K562 (cell line): ENCODE data around the gene RERE. TPM values are rescaled to one million over a fixed set of nuclear protein-coding genes. Genes with fewer than 3 reads are reported as not detected.

Experiments used
- ATAC-seq: fragments of 200-7000 bp; cut with Tn5 transposase; 3 replicates; pipeline ENCODE4 v1.9.1; 2020; ENCODE audit warnings: moderate library complexity
- BruUV-seq: library from RNA; stranded (reverse); fragments of 400-500 nt; replicated peaks from 2 replicates; lab custom pipeline; 2021; lab: Mats Ljungman, UMichigan
- CTCF ChIA-PET: fragments of 300-600 bp; formaldehyde crosslinking; extraction: SDS; loops from one replicate; lab custom pipeline; 2021; ENCODE audit warnings: low intra/inter-chr PET ratio; lab: Yijun Ruan, JAX
- POLR2A ChIA-PET: fragments of 300-600, 350-650 bp; sonication (Branson Sonifier 250); formaldehyde crosslinking; extraction: SDS; loops from one replicate; lab custom pipeline; 2021; ENCODE audit warnings: antibody characterized with exemption, inconsistent platforms; lab: Yijun Ruan, JAX
- DNase-seq, 4 experiments: peaks; one replicate each; pipeline versions ENCODE4 v3.0.0 to v3.0.0-alpha.2; 2011 to 2018; ENCODE audit warnings: low spot score in 3 of 4, mixed read lengths in 3 of 4; ENCODE audit errors: extremely low read depth in 1 of 4
- FAIRE-seq: peaks from 2 replicates; lab custom pipeline; 2011; peaks lifted over from hg19 to GRCh38; lab: Jason Lieb, UNC
- H2AFZ ChIP-seq: 2 replicates; pipeline ENCODE4 v1.6.0; 2011; ENCODE audit warnings: low read depth, low read length, control low read depth, inconsistent platforms
- H3K27ac ChIP-seq: fragments of 200-600 bp; 3 replicates; pipeline ENCODE4 v1.8.0; 2011; ENCODE audit warnings: low read depth, mild to moderate bottlenecking, control low read depth, inconsistent platforms, low read length, moderate library complexity, mixed read lengths; ENCODE audit errors: extremely low read depth
- H3K27me3 ChIP-seq, 2 experiments: fragments of 300-600 bp in 1 of 2; 2 replicates in 1 of 2; 3 replicates in 1 of 2; pipeline versions ENCODE4 v1.6.0 to v1.8.0; 2011; ENCODE audit warnings: inconsistent platforms in 2 of 2, low read length in 2 of 2, mild to moderate bottlenecking in 1 of 2, mixed read lengths in 1 of 2, moderate library complexity in 1 of 2; ENCODE audit not compliant: control insufficient read depth in 2 of 2, insufficient read depth in 2 of 2
- H3K36me3 ChIP-seq: fragments of 300-600 bp; 3 replicates; pipeline ENCODE4 v1.8.0; 2011; ENCODE audit warnings: mild to moderate bottlenecking, low read length, inconsistent platforms; ENCODE audit not compliant: control insufficient read depth, insufficient read depth
- H3K4me1 ChIP-seq, 2 experiments: fragments of 200-600 bp in 1 of 2; replicated peaks in 1 of 2; 2 replicates in 1 of 2; 3 replicates in 1 of 2; pipeline versions ENCODE4 v1.5.1 to v1.8.0; 2011; ENCODE audit warnings: inconsistent platforms in 2 of 2, low read length in 2 of 2, mild to moderate bottlenecking in 1 of 2, mixed read lengths in 1 of 2, moderate library complexity in 1 of 2; ENCODE audit not compliant: control insufficient read depth in 2 of 2, insufficient read depth in 2 of 2
- H3K4me2 ChIP-seq: 2 replicates; pipeline ENCODE4 v1.6.1; 2011; ENCODE audit warnings: low read length, control low read depth, inconsistent platforms, mixed read lengths; ENCODE audit not compliant: insufficient read depth
- H3K4me3 ChIP-seq: fragments of 200-600 bp; sonication (generic), shearing (Covaris generic); 2 replicates; pipeline ENCODE4 v1.5.1; 2016; ENCODE audit warnings: control low read depth, inconsistent platforms
- H3K79me2 ChIP-seq: fragments of 200-600 bp; 3 replicates; pipeline ENCODE4 v1.8.0; 2011; ENCODE audit warnings: low read length, inconsistent platforms; ENCODE audit not compliant: control insufficient read depth, insufficient read depth
- H3K9ac ChIP-seq, 2 experiments: 2 replicates each; pipeline versions ENCODE4 v1.6.0 to v1.6.1; 2011; ENCODE audit warnings: low read depth in 2 of 2, low read length in 2 of 2, control low read depth in 1 of 2, inconsistent platforms in 1 of 2, mild to moderate bottlenecking in 1 of 2, mixed read lengths in 1 of 2; ENCODE audit not compliant: insufficient read depth in 1 of 2
- H3K9me1 ChIP-seq: one replicate; pipeline ENCODE4 v1.6.0; 2011; ENCODE audit warnings: inconsistent platforms, mild to moderate bottlenecking, low read length, moderate library complexity; ENCODE audit not compliant: control insufficient read depth, insufficient read depth
- H3K9me3 ChIP-seq: replicated peaks from 2 replicates; pipeline ENCODE4 v1.5.1; 2011; ENCODE audit warnings: low read depth, low read length, inconsistent platforms; ENCODE audit not compliant: control insufficient read depth, insufficient read depth
- H4K20me1 ChIP-seq: replicated peaks from 2 replicates; pipeline ENCODE4 v1.6.1; 2011; ENCODE audit warnings: low read length, inconsistent platforms, mixed read lengths; ENCODE audit not compliant: control insufficient read depth, insufficient read depth
- CREBBP ChIP-seq: IDR thresholded peaks from one replicate; pipeline ENCODE4 v1.6.1; 2012; ENCODE audit warnings: low read depth, mild to moderate bottlenecking, control low read depth, inconsistent platforms, low read length
- FOXK1 ChIP-seq: sonication (generic); formaldehyde crosslinking; IDR thresholded peaks from 2 replicates; pipeline ENCODE4 v1.8.0; 2022; ENCODE audit warnings: missing genetic modification reagents, mild to moderate bottlenecking, borderline replicate concordance
- GATAD2B ChIP-seq: fragments of 450-650 bp; IDR thresholded peaks from 2 replicates; pipeline ENCODE4 v1.6.1; 2017; ENCODE audit warnings: mild to moderate bottlenecking, borderline replicate concordance
- HNRNPUL1 ChIP-seq: fragments of 200-400 bp; formaldehyde crosslinking; IDR thresholded peaks from 2 replicates; pipeline ENCODE4 v1.6.1; 2017; ENCODE audit warnings: low read length
- HOXB6 ChIP-seq: fragments of 250-450 bp; sonication (Bioruptor Pico); IDR thresholded peaks from 2 replicates; pipeline ENCODE4 v1.5.1; 2022; ENCODE audit warnings: mild to moderate bottlenecking, borderline replicate concordance
- POLR2B ChIP-seq: fragments of 450-650 bp; IDR thresholded peaks from 2 replicates; pipeline ENCODE4 v1.6.1; 2018; ENCODE audit warnings: low read depth; ENCODE audit not compliant: partially characterized antibody
- SIX5 ChIP-seq, 2 experiments: IDR thresholded peaks; 2 replicates each; pipeline ENCODE4 v1.6.1; 2011; ENCODE audit warnings: low read length in 2 of 2, borderline replicate concordance in 1 of 2, low read depth in 1 of 2, mild to moderate bottlenecking in 1 of 2, moderate library complexity in 1 of 2; ENCODE audit not compliant: insufficient read depth in 1 of 2
- TBP ChIP-seq: optimal IDR thresholded peaks from 2 replicates; pipeline ENCODE3; 2011; ENCODE audit warnings: low read depth, low read length, improper control_type of control experiment
- ZNF165 ChIP-seq: fragments of 250-450 bp; sonication (Bioruptor Pico); IDR thresholded peaks from 2 replicates; pipeline ENCODE4 v1.4.0; 2020; ENCODE audit warnings: borderline replicate concordance
- ZNF583 ChIP-seq: fragments of 250-450 bp; sonication (Bioruptor Pico); IDR thresholded peaks from 2 replicates; pipeline ENCODE4 v1.4.0; 2020
- WGBS: fragments of 100-300 bp; shearing (Covaris generic); methylation state at CpG from one replicate; pipeline ENCODE4 v1.1.6; 2016; ENCODE audit warnings: low coverage, mixed read lengths; ENCODE audit not compliant: insufficient coverage; ENCODE audit errors: missing lambda C conversion rate; 5-methylcytosine and 5-hydroxymethylcytosine counted together
- in situ Hi-C: fragments of 300-500 bp; cut with MboI; formaldehyde crosslinking; loops from 4 replicates; pipeline ENCODE4 v1.15.0; 2018; ENCODE audit warnings: inconsistent platforms, mixed read lengths
- intact Hi-C: fragments of 100-400 bp; cut with micrococcal nuclease; formaldehyde crosslinking; loops from 2 replicates; pipeline ENCODE4 v1.14.2; 2022
- polyA plus RNA-seq, 8 experiments: library from polyadenylated mRNA; depleted of rRNA in 4 of 8; stranded (reverse) in 5 of 8; unstranded in 3 of 8; fragments of >200 nt; fragmentation: Nextera tagmentation in 2 of 8; fragmentation: Illumina TruSeq in 1 of 8; extraction: Ambion mirVana in 2 of 8; extraction: Trizol in 1 of 8; gene quantifications; 2 replicates each; pipeline versions ENCODE4 v1.2.1 to v1.2.3, GENCODE V29; 2011 to 2014; ENCODE audit warnings: inconsistent platforms in 1 of 8, missing spikeins in 1 of 8
- total RNA-seq, 7 experiments: library from RNA; depleted of rRNA in 6 of 7; stranded (reverse); fragments of >200 nt in 6 of 7; fragmentation: Illumina TruSeq in 2 of 7; extraction: Trizol in 2 of 7; gene quantifications; 2 replicates each; pipeline versions ENCODE4 v1.2.1 to v1.2.3, GENCODE V29; 2011 to 2021; ENCODE audit warnings: low replicate concordance in 1 of 7
- TF ChIP-seq, protein P1 (sequence below): fragments of 450-650 bp; IDR thresholded peaks from 2 replicates; pipeline ENCODE4 v1.6.1; 2018; ENCODE audit warnings: mild to moderate bottlenecking, low read depth; ENCODE audit not compliant: partially characterized antibody
- TF ChIP-seq, protein P2 (sequence below): fragments of 250-450 bp; sonication (Bioruptor Pico); IDR thresholded peaks from 2 replicates; pipeline ENCODE4 v1.8.0; 2021; ENCODE audit warnings: moderate library complexity, mild to moderate bottlenecking, inconsistent platforms

Gene RERE
- total and polyA plus RNA-seq, 9 of the 15 experiments (the other 6 are each of a cell fraction or from before 2014, with no cell fraction given): 3.0 to 51.5 (median 13.4) TPM

DNA sequence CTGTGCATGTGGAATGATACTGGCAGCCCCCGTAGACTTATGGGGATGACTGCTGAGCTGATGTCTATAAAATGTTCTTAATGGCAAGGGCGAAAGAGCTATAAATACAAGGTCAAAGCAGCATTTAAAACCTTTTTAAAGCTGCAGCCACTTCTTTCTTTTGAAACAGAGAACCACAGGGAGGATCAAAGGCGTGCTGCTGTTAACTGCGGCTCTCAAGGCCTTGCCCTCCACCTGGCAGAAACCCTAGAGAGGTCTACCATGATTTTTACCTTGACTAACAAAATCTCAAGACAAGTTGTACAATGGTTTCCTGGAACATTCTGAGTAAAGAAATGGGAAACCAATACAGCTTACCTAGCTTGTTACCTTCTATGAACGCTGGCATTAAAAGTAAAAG is 409.8 kb downstream of the RERE start:
- Histone ChIP-seq H3K4me1 (peaks cover 3 to 21% of the 10 kb centered on the region in 2 experiments; a peak in 4 of 5 replicates), H2AFZ (no peak overlapping the region), H3K27me3 (no peaks in the 10 kb centered on the region), H3K36me3 (peaks cover 17% of the 10 kb centered on the region; the same call in 2 of the 3 replicates), H3K27ac (no peak overlapping the region), H3K4me3 (no peak overlapping the region), H4K20me1 (peaks cover 14% of the 10 kb centered on the region; the same call in 1 of the 2 replicates), H3K9me3 (no peaks in the 10 kb centered on the region), H3K9ac (no peak overlapping the region), H3K4me2 (no peak overlapping the region), H3K79me2 (peaks cover 13% of the 10 kb centered on the region; the same call in 1 of the 3 replicates), H3K9me1 (peaks cover 2% of the 10 kb centered on the region)
- BruUV-seq: no TSS peak
- in situ Hi-C loops (no loop called here), intact Hi-C loops (no loop called here)
- DNase-seq (no peak), ATAC-seq (no peak), FAIRE-seq (no peak)
- 94% methylated on average over 5 of the region's 5 CpGs for WGBS
- TF ChIP-seq POLR2B: no peak
- TF ChIP-seq, protein P1, sequence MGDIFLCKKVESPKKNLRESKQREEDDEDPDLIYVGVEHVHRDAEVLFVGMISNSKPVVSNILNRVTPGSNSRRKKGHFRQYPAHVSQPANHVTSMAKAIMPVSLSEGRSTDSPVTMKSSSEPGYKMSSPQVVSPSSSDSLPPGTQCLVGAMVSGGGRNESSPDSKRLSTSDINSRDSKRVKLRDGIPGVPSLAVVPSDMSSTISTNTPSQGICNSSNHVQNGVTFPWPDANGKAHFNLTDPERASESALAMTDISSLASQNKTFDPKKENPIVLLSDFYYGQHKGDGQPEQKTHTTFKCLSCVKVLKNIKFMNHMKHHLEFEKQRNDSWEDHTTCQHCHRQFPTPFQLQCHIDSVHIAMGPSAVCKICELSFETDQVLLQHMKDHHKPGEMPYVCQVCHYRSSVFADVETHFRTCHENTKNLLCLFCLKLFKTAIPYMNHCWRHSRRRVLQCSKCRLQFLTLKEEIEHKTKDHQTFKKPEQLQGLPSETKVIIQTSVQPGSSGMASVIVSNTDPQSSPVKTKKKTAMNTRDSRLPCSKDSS: no peak
- ChIA-PET POLR2A (interaction anchor here (1.0 to 1.1 kb wide), 2 partner anchors 13 to 452 kb away, joined by 3 read pairs; no protein-coding TSS in a partner anchor), CTCF (no interaction called here)

DNA sequence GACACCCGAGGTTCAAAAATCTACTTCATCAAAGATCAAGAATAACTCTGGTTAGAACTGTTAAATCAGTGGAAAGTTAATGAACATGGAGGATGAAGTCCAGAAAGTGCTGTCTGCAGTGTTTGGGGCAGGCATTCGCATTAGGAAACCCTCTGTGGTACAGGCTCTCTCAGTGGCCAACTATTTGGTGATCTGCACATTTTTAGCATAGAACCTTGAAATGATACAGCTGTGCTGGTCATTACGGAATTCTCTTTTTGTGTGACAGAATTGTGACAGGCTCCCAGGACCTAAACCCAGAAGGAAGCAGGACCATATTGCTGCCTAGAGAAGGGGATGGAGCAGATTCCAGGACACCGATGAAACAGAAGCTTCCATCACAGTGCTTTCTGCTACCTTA is 410.5 kb downstream of the RERE start:
- H3K9me3 ChIP-seq: no peaks in the 10 kb centered on the region
- 88% methylated on average over 4 of the region's 4 CpGs for WGBS
- DNase-seq (no peak), FAIRE-seq (no peak), ATAC-seq (no peak)
- CTCF ChIA-PET: no interaction called here
- in situ Hi-C loops: no loop called here
- H3K9ac ChIP-seq: no peak overlapping the region
- H3K27me3 ChIP-seq: no peaks in the 10 kb centered on the region
- no peak overlapping the region for H3K27ac ChIP-seq
- H4K20me1 ChIP-seq: peaks cover 14% of the 10 kb centered on the region; the same call in 1 of the 2 replicates
- no peak overlapping the region for H3K4me3 ChIP-seq
- H3K79me2 ChIP-seq: peaks cover 9% of the 10 kb centered on the region; the same call in 1 of the 3 replicates
- H3K36me3 ChIP-seq: peaks cover 18% of the 10 kb centered on the region; the same call in 2 of the 3 replicates
- no peaks in the 10 kb centered on the region for H3K9me1 ChIP-seq
- no peak overlapping the region for H3K4me2 ChIP-seq
- POLR2A ChIA-PET: interaction anchor here (0.7 to 1.1 kb wide), 3 partner anchors 12 to 452 kb away, joined by 3 read pairs; no protein-coding TSS in a partner anchor
- intact Hi-C loops: no loop called here
- H2AFZ ChIP-seq: no peak overlapping the region
- BruUV-seq: no TSS peak
- H3K4me1 ChIP-seq: peaks cover 3 to 21% of the 10 kb centered on the region in 2 experiments; a peak in 4 of 5 replicates
- no peak for TF ChIP-seq TBP
- no peak for TF ChIP-seq HNRNPUL1
- TF ChIP-seq ZNF583 (CRISPR knock-in tag): no peak
- TF ChIP-seq GATAD2B: no peak
- no peak for TF ChIP-seq SIX5 (IDR thresholded peaks at IDR 0.05; ENCODE audit: borderline replicate concordance in 1 of 2, insufficient read depth in 1 of 2, low read depth in 1 of 2, low read length in 2 of 2)
- no peak for TF ChIP-seq ZNF165
- no peak for TF ChIP-seq FOXK1 (CRISPR knock-in tag)
- TF ChIP-seq CREBBP: no peak
- TF ChIP-seq HOXB6: no peak
- TF ChIP-seq, protein P2, sequence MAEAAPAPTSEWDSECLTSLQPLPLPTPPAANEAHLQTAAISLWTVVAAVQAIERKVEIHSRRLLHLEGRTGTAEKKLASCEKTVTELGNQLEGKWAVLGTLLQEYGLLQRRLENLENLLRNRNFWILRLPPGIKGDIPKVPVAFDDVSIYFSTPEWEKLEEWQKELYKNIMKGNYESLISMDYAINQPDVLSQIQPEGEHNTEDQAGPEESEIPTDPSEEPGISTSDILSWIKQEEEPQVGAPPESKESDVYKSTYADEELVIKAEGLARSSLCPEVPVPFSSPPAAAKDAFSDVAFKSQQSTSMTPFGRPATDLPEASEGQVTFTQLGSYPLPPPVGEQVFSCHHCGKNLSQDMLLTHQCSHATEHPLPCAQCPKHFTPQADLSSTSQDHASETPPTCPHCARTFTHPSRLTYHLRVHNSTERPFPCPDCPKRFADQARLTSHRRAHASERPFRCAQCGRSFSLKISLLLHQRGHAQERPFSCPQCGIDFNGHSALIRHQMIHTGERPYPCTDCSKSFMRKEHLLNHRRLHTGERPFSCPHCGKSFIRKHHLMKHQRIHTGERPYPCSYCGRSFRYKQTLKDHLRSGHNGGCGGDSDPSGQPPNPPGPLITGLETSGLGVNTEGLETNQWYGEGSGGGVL: no peak
